A549 treated with DMSO at 1 μM for 4 hours (cell line): ENCODE measurements around the gene BOD1L1. TPM values are rescaled to one million over a fixed set of nuclear protein-coding genes. Genes with fewer than 3 reads are reported as not detected.

ENCODE experiments used
- total RNA-seq: library from RNA; stranded (reverse); fragments of 200-300 nt; extraction: Qiagen RNA extraction; gene quantifications from 5 replicates; pipeline ENCODE4 v1.2.3, GENCODE V29; 2022; ENCODE audit warnings: low read depth

BOD1L1 gene
- 17.2 to 22.6 TPM (median 20.8 TPM) in 5 replicates for total RNA-seq

DNA sequence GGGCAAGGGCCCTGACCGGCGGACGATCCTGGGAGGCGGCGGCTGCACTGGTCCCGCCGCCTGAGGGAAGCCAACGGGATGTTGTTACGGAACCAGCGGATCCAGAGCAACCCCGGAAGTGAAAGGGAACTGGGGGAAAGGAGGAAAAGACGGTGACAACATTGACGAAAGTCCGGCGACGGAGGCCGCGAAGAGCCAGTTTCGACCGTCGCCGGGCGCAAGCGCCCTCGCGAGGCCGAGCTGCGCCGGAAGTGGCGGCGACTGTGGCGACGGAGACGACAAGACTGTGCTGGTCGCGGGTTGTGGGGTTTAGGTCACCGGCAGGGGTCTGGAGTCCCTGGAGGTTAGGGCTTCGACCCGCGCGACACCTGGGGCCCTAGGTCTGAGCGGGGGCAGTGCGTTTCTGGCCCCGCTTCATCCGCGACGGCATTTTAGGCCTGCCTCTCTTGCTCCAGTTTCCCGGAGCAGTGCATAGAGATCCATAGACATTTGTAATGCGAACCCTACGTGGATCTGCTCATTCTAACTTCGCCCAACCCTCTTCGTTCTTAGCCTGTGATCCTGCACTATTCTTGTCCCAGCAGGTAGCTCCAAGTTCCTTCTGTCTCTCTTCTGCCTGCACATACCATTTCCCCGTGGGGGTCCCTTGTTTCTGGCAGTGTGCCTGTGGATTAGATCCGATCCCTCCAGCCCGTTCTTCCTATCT is at the start of gene BOD1L1:
Gene BOD1L1 (minus strand): TSS at position 120 of the 706 bp plus-strand sequence. CDS start 138 bp downstream, outside the sequence.

DNA sequence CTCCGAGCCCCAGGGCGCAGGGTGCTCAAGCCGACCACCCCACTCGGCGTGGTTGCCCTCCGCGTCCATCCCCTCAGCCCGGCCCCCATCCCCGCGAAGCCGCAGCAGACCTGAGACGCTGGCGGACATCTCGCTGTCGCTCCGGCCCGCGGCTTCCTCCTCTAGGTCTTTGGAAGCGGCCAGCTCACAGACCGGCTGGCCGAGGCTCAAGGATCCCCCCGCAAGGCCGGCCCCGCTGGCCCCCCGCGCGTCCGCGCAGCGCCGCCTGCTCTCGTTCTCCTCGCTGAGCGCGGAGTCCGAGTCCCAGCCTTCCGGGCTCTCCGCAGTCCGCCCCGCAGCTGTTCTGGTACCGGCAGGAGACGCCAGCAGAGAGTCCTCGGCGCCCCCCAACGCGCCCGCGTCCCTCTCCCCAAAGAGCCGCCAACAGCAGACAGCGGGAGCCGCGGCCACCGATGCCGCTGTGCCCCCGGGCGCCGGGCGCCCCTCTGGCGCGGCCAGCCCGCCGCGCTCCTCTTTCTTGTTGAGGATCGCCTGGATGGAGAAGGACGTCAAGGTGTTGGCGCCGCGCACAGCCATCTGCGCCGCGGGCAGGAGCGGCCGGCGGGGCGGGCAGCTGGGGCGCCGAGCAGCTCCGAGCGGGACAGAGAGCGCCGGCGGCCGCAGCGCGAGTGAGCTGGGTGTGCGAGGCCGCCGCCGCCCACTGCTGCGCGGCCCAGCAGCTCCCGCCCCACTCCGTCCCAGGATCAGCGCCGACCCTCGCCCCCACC is 83.5 kb downstream of the BOD1L1 start, which contains the start of gene NKX3-2:
Gene NKX3-2 (minus strand): TSS at position 670 of the 767 bp plus-strand sequence. CDS start 94 bp downstream, at position 576.

Other genes with a start within 250 kb of the BOD1L1 start
- 8.2 to 10.4 TPM (median 10.2 TPM) in 5 replicates for gene RAB28, start 143.4 kb downstream of the BOD1L1 start, total RNA-seq
- gene NKX3-2, start 83.2 kb downstream of the BOD1L1 start, total RNA-seq: 0.10 to 0.23 TPM (median 0.15 TPM) in 5 replicates